ENCODE data around the gene LIPA.

Gene LIPA

GRCh38 chr10:89164920-89165319 is 86.7 kb downstream of the LIPA start:
- no peak for DNase-seq (ENCODE audit: low read depth)

- no peak for DNase-seq (ENCODE audit: low read depth)
Measured at GRCh38 chr10:89164080-89164479, 87.5 kb downstream of the LIPA start.

Measured in HS-27A (cell line).